Measurements from ENCODE around the gene LCOR. TPM values are rescaled to one million over a fixed set of nuclear protein-coding genes. Genes with fewer than 3 reads are reported as not detected.
A peak's percentile ranks its signal among the peaks of the same experiment; 100 is the strongest.

LCOR gene
- polyA plus RNA-seq, 1 experiment = 11.6 TPM

DNA sequence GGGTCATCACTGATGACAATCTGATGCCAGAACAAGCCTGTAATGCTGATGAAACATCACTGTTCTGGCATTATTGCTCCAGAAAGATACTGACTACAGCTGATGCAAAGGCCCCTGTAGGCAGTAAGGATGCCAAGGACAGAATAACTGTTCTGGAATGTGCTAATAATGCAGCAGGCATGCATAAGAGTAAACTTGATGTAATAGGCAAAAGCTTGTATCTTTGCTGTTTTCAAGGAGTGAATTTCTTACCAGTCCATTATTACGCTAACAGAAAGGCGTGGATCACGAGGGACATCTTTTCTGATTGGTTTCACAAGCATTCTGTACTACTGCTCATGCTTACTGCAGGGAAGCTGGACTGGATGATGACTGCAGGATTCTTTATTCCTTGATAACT, 18.7 kb downstream of the LCOR start:
- Histone ChIP-seq H3K9me3 (ENCODE audit: control insufficient read depth, insufficient read depth, low read length) (no peaks in the 10 kb centered on the region), H3K27ac (ENCODE audit: low read depth, low read length) (peak overlapping the region; percentile 96), H3K27me3 (ENCODE audit: control insufficient read depth, insufficient read depth, low read length) (no peaks in the 10 kb centered on the region), H3K4me3 (ENCODE audit: low read depth, low read length) (no peak overlapping the region; the same call in 1 of the 2 replicates)
- ChIA-PET POLR2A (interaction anchor here (0.7 to 1.6 kb wide), 3 partner anchors 13 to 140 kb away, joined by 3 to 8 read pairs (median 3); partner anchors contain the start of gene LCOR), CTCF (no interaction called here)
- TF ChIP-seq, protein P1, sequence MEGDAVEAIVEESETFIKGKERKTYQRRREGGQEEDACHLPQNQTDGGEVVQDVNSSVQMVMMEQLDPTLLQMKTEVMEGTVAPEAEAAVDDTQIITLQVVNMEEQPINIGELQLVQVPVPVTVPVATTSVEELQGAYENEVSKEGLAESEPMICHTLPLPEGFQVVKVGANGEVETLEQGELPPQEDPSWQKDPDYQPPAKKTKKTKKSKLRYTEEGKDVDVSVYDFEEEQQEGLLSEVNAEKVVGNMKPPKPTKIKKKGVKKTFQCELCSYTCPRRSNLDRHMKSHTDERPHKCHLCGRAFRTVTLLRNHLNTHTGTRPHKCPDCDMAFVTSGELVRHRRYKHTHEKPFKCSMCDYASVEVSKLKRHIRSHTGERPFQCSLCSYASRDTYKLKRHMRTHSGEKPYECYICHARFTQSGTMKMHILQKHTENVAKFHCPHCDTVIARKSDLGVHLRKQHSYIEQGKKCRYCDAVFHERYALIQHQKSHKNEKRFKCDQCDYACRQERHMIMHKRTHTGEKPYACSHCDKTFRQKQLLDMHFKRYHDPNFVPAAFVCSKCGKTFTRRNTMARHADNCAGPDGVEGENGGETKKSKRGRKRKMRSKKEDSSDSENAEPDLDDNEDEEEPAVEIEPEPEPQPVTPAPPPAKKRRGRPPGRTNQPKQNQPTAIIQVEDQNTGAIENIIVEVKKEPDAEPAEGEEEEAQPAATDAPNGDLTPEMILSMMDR (IDR thresholded peaks at IDR 0.05; ENCODE audit: low read depth, low read length) = no peak
- DNase-seq (ENCODE audit: low read depth, low spot score) = peak; percentile 89

DNA sequence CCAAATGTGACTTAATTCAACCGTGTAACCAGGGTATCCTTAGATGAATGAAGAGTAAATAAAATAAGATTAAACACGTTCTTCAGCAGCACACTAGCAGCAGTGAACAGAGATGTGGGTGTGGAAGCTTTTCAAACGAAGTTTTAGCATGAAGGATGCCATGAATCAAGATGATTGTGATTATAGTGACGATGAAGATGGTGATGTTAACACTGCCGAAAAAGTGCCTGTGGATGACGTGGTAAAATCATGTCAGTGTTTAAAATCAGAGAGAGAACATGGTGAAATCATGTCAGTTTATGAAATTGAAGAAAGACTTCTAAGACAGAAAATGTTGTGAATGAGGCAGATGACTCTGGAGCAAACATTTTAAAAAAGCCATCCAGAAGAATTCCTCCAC, 19.2 kb downstream of the LCOR start:
- POLR2A ChIA-PET = interaction anchor here (0.7 to 1.6 kb wide), 3 partner anchors 13 to 140 kb away, joined by 3 to 8 read pairs (median 3); partner anchors contain the start of gene LCOR
- Histone ChIP-seq H3K4me3 (ENCODE audit: low read depth, low read length) (no peak overlapping the region; the same call in 1 of the 2 replicates), H3K9me3 (ENCODE audit: control insufficient read depth, insufficient read depth, low read length) (no peaks in the 10 kb centered on the region), H3K27ac (ENCODE audit: low read depth, low read length) (peak overlapping the region; percentile 90), H3K27me3 (ENCODE audit: control insufficient read depth, insufficient read depth, low read length) (no peaks in the 10 kb centered on the region)
- TF ChIP-seq, protein P1 (IDR thresholded peaks at IDR 0.05; ENCODE audit: low read depth, low read length) = no peak
- DNase-seq (ENCODE audit: low read depth, low spot score) = no peak
- CTCF ChIA-PET = no interaction called here

DNA sequence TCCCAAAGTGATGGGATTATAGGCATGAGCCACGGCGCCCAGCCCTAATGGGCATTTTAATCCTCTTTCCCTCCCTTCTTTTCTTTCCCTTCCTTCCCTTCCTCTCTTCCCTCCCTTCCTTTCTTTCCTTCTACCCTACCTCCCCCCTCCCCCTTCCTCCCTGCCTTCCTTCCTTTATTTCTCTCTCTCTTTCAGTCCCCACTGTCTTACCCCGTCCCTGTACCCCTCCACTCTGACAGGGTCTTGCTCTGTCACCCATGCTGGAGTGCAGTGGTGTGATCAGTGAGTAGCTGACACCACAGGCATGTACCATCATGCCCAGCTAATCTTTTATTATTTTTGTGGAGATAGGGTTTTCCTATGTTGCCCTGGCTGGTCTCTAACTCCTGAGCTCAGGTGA, 24.2 kb downstream of the LCOR start:
- CTCF ChIA-PET = no interaction called here
- Histone ChIP-seq H3K27me3 (ENCODE audit: control insufficient read depth, insufficient read depth, low read length) (no peaks in the 10 kb centered on the region), H3K27ac (ENCODE audit: low read depth, low read length) (no peak overlapping the region), H3K4me3 (ENCODE audit: low read depth, low read length) (no peak overlapping the region), H3K9me3 (ENCODE audit: control insufficient read depth, insufficient read depth, low read length) (no peaks in the 10 kb centered on the region)
- DNase-seq (ENCODE audit: low read depth, low spot score) = no peak
- TF ChIP-seq, protein P1 (IDR thresholded peaks at IDR 0.05; ENCODE audit: low read depth, low read length) = no peak
- POLR2A ChIA-PET = no interaction called here

DNA sequence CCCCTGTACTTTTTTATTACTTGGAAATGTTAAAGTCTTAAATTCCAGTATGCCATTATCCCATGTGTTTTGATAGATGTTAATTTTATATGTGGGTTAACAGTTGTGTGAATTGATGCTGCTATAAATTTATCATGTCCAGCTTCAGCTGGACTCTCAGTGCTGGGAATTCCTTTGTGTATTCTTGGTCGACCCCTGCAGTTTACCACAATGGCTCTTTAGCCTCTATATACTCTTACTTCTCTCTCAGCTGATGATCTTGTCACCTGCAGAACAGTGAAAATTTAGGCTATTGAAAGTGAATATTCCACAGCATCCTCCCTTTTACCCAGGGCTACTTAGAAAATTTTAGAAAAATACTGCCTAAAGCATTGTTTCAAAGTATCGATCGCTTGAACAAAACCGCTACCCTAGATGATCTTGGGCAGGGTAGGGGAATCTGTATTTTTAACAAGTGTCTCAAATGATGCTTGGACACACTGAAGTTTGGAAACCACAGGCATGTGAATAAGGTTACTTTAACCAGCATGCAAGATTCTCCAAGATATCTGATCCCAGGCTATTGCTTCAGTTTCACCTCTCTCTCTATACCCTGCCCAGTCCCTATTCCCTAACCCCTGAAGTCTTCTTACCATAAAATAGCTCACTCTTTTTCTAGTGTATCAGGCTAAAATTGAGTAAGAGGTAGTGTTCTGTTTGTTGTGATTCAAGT, 25.4 kb downstream of the LCOR start:
- no peaks in the 10 kb centered on the region for H3K9me3 ChIP-seq (ENCODE audit: control insufficient read depth, insufficient read depth, low read length)
- H3K4me3 ChIP-seq (ENCODE audit: low read depth, low read length) = no peak overlapping the region
- H3K27me3 ChIP-seq (ENCODE audit: control insufficient read depth, insufficient read depth, low read length) = no peaks in the 10 kb centered on the region
- TF ChIP-seq, protein P1 (IDR thresholded peaks at IDR 0.05; ENCODE audit: low read depth, low read length) = no peak
- POLR2A ChIA-PET = no interaction called here
- no peak overlapping the region for H3K27ac ChIP-seq (ENCODE audit: low read depth, low read length)
- CTCF ChIA-PET = no interaction called here
- DNase-seq (ENCODE audit: low read depth, low spot score) = no peak

DNA sequence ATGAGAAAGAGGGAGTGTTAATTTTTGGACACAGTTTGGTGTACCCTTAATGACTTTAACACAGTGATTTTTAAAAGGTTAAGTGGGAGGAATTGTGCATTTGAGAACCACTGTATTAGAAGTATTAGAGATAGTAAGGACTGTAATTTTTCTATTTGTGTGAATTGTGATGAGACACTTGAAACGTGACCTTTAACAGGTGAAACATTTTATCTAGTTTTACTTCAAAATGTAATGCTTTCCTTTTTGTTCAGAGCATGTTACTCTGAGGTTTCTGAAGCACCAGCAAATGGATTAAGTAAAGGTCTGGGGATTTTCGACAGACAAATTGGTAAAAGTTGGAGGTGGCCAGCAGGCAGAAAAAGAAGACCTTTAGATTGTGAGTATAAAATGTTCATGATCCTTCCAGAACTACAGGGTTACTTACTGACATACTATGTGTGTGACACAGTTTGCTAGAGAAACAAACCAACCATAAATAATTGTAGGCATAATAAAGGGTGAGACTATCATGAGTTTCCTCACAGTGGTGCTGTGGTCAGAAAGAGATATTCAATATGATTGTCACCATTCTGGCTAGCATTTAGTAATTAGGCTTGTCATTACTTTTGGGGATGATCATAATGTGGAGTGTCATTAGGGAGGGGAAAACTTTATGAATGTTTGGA, 26.1 kb downstream of the LCOR start:
- Histone ChIP-seq H3K9me3 (ENCODE audit: control insufficient read depth, insufficient read depth, low read length) (no peaks in the 10 kb centered on the region), H3K27ac (ENCODE audit: low read depth, low read length) (no peak overlapping the region), H3K27me3 (ENCODE audit: control insufficient read depth, insufficient read depth, low read length) (no peaks in the 10 kb centered on the region), H3K4me3 (ENCODE audit: low read depth, low read length) (no peak overlapping the region)
- TF ChIP-seq, protein P1 (IDR thresholded peaks at IDR 0.05; ENCODE audit: low read depth, low read length) = no peak
- ChIA-PET POLR2A (no interaction called here), CTCF (no interaction called here)
- no peak for DNase-seq (ENCODE audit: low read depth, low spot score)

All from AG04450 (cell line).